HG03558 (cell line): Measurements from ENCODE around the gene TYW1.
"Not testable (repeated sequence)": the region's sequence is repeated elsewhere in the genome, so short reads cannot be mapped to it uniquely, and the experiment has no call there.

ENCODE experiments used
- ATAC-seq: cut with Tn5 transposase; IDR thresholded peaks from one replicate; pipeline ENCODE4 v1.9.1; 2021; ENCODE audit warnings: moderate number of reproducible peaks; ENCODE audit not compliant: unreplicated experiment; ENCODE audit errors: extremely low read depth

Gene TYW1

GRCh38 chr7:67226340-67226907 is 229.8 kb downstream of the TYW1 start:
- ATAC-seq: not testable (repeated sequence)

GRCh38 chr7:67226967-67227366 is 230.3 kb downstream of the TYW1 start:
- ATAC-seq: not testable (repeated sequence)

- ATAC-seq: not testable (repeated sequence)
These were observed 232.4 kb downstream of the TYW1 start for GRCh38 chr7:67229018-67229417.

- not testable (repeated sequence) for ATAC-seq
These were observed 233.4 kb downstream of the TYW1 start for GRCh38 chr7:67230029-67230428.

GRCh38 chr7:67233506-67233905 is 236.9 kb downstream of the TYW1 start:
- ATAC-seq: not testable (repeated sequence)

GRCh38 chr7:67236216-67236615 is 239.6 kb downstream of the TYW1 start:
- not testable (repeated sequence) for ATAC-seq

- not testable (repeated sequence) for ATAC-seq
These were observed 246.2 kb downstream of the TYW1 start for GRCh38 chr7:67242871-67243270.

GRCh38 chr7:67248364-67248763 is 251.7 kb downstream of the TYW1 start:
- ATAC-seq: not testable (repeated sequence)

GRCh38 chr7:67251986-67252558 is 255.4 kb downstream of the TYW1 start:
- ATAC-seq: no peak

- ATAC-seq: not testable (repeated sequence)
These were observed 258.4 kb downstream of the TYW1 start for GRCh38 chr7:67255076-67255475.

- ATAC-seq: not testable (repeated sequence)
These were observed 261.1 kb downstream of the TYW1 start for GRCh38 chr7:67257779-67258178.

- ATAC-seq: not testable (repeated sequence)
These were observed 262.7 kb downstream of the TYW1 start for GRCh38 chr7:67259363-67259762.

- ATAC-seq: not testable (repeated sequence)
These were observed 263.5 kb downstream of the TYW1 start for GRCh38 chr7:67260166-67260586.

GRCh38 chr7:67264000-67264399 is 267.4 kb downstream of the TYW1 start:
- not testable (repeated sequence) for ATAC-seq

- not testable (repeated sequence) for ATAC-seq
These were observed 269.4 kb downstream of the TYW1 start for GRCh38 chr7:67266070-67266469.

- ATAC-seq: no peak
These were observed 271.3 kb downstream of the TYW1 start for GRCh38 chr7:67267914-67268313.

- not testable (repeated sequence) for ATAC-seq
These were observed 273.3 kb downstream of the TYW1 start for GRCh38 chr7:67269916-67270315.
